CD4-positive, alpha-beta memory T cell (primary cell): ENCODE results near the gene RMRP. TPM values are rescaled to one million over a fixed set of nuclear protein-coding genes. Genes with fewer than 3 reads are reported as not detected.

ENCODE experiments used
- CTCF ChIA-PET: fragments of 350-600 bp; sonication (Branson Sonifier 250); formaldehyde crosslinking; loops from one replicate; lab custom pipeline; 2021; ENCODE audit warnings: inconsistent platforms; ENCODE audit not compliant: partially characterized antibody; lab: Charles Lee
- POLR2A ChIA-PET: fragments of 350-600 bp; sonication (Branson Sonifier 250); formaldehyde crosslinking; loops from one replicate; lab custom pipeline; 2021; ENCODE audit not compliant: partially characterized antibody; lab: Charles Lee
- DNase-seq, 5 donors: peaks; one replicate each; pipeline versions ENCODE4 v3.0.0 to v3.0.0-alpha.2; 2020 to 2022; ENCODE audit warnings: mixed read lengths in 1 of 5
- H3K27ac ChIP-seq: one replicate; pipeline ENCODE4 v1.7.0; 2013; ENCODE audit warnings: low read depth, low read length
- H3K27me3 ChIP-seq: 2 replicates; pipeline ENCODE4 v1.7.0; 2013; ENCODE audit warnings: mild to moderate bottlenecking, low read length, moderate library complexity; ENCODE audit not compliant: insufficient read depth
- H3K36me3 ChIP-seq: 2 replicates; pipeline ENCODE4 v1.7.0; 2013; ENCODE audit warnings: mild to moderate bottlenecking, low read length, moderate library complexity; ENCODE audit not compliant: insufficient read depth
- H3K4me1 ChIP-seq: 2 replicates; pipeline ENCODE4 v1.7.0; 2013; ENCODE audit warnings: mild to moderate bottlenecking, low read length, moderate library complexity; ENCODE audit not compliant: insufficient read depth
- H3K4me3 ChIP-seq, 2 donors: one replicate each; pipeline ENCODE4 v1.7.0; 2013; ENCODE audit warnings: low read length in 2 of 2, mild to moderate bottlenecking in 1 of 2
- H3K9me3 ChIP-seq, 2 donors: one replicate each; pipeline ENCODE4 v1.7.0; 2013; ENCODE audit warnings: low read length in 2 of 2, control low read depth in 1 of 2; ENCODE audit not compliant: control insufficient read depth in 1 of 2
- H3K27ac Mint-ChIP-seq, 7 donors: one replicate each; pipeline ENCODE4 v1.8.0; 2020 to 2021; ENCODE audit warnings: mixed read lengths in 7 of 7, mild to moderate bottlenecking in 6 of 7, inconsistent platforms in 3 of 7, moderate library complexity in 3 of 7
- H3K27me3 Mint-ChIP-seq, 2 donors: one replicate each; pipeline ENCODE4 v1.8.0; 2020 to 2021; ENCODE audit warnings: mixed read lengths in 2 of 2
- H3K36me3 Mint-ChIP-seq, 2 donors: one replicate each; pipeline ENCODE4 v1.8.0; 2020 to 2021; ENCODE audit warnings: mixed read lengths in 2 of 2, inconsistent platforms in 1 of 2, mild to moderate bottlenecking in 1 of 2
- H3K4me1 Mint-ChIP-seq, 4 donors: one replicate each; pipeline ENCODE4 v1.8.0; 2020 to 2021; ENCODE audit warnings: mixed read lengths in 4 of 4, mild to moderate bottlenecking in 1 of 4
- H3K4me3 Mint-ChIP-seq, 8 donors: one replicate each; pipeline ENCODE4 v1.8.0; 2020 to 2021; ENCODE audit warnings: mixed read lengths in 8 of 8, mild to moderate bottlenecking in 7 of 8, moderate library complexity in 6 of 8, inconsistent platforms in 3 of 8
- H3K9me3 Mint-ChIP-seq, 8 donors: one replicate each; pipeline ENCODE4 v1.8.0; 2020 to 2021; ENCODE audit warnings: mixed read lengths in 8 of 8, mild to moderate bottlenecking in 5 of 8, inconsistent platforms in 3 of 8, moderate library complexity in 1 of 8
- intact Hi-C: fragments of 100-400 bp; cut with micrococcal nuclease; formaldehyde crosslinking; loops from one replicate; pipeline ENCODE4 v1.15.1; 2023
- polyA plus RNA-seq, 2 donors: library from polyadenylated mRNA; unstranded; fragments of 300-500 nt; fragmentation: Illumina TruSeq; gene quantifications; one replicate each; pipeline ENCODE4 v1.2.3, GENCODE V29; 2021
- total RNA-seq, 2 experiments: library from RNA; stranded (reverse); gene quantifications; one replicate each; pipeline ENCODE4 v1.2.3, GENCODE V29; 2021

The RMRP gene
- total and polyA plus RNA-seq, 4 experiments from 2014 or later: 54.3 to 21,585 (median 18,678) TPM; not detected in 1

- H3K4me1 Mint-ChIP-seq: peaks cover 60 to 95% (median 78%) of the 10 kb centered on the region in 4 donors
- peak; percentile 64 to 81 (median 70) for DNase-seq
- no peak overlapping the region for H3K4me3 ChIP-seq
- H3K4me3 Mint-ChIP-seq: peak overlapping the region; percentile 59 to 94 (median 86)
- peaks cover 10% of the 10 kb centered on the region for H3K36me3 ChIP-seq
- intact Hi-C loops: loop anchor here (2.0 kb wide), 1 partner anchor 15 kb away; no protein-coding TSS in a partner anchor
- H3K27ac Mint-ChIP-seq: peak overlapping the region; percentile 82 to 100 (median 97)
- CTCF ChIA-PET: interaction anchor here (0.8 to 19.4 kb wide), 13 partner anchors 8 to 220 kb away, joined by 3 to 339 read pairs (median 7); partner anchors contain the start of genes CD72, CREB3, GBA2 and RGP1
- peaks cover 21 to 40% of the 10 kb centered on the region in 2 donors for H3K36me3 Mint-ChIP-seq
- H3K27me3 Mint-ChIP-seq: peaks cover 2 to 4% of the 10 kb centered on the region in 2 donors
- H3K9me3 Mint-ChIP-seq: peaks cover 0 to 9% (median 4%) of the 10 kb centered on the region in 8 donors
- H3K27ac ChIP-seq: peak overlapping the region; percentile 96
- POLR2A ChIA-PET: interaction anchor here (0.9 to 12.3 kb wide), 11 partner anchors 9 to 220 kb away, joined by 3 to 420 read pairs (median 4); partner anchors contain the start of genes CD72, CREB3, SIT1 and SPAG8
- peaks cover 79% of the 10 kb centered on the region for H3K4me1 ChIP-seq
- no peaks in the 10 kb centered on the region for H3K9me3 ChIP-seq
- H3K27me3 ChIP-seq: no peaks in the 10 kb centered on the region
These were observed 4.0 kb upstream of the RMRP start for GRCh38 chr9:35661756-35662350.

GRCh38 chr9:35660966-35661415 is 3.2 kb upstream of the RMRP start:
- no peaks in the 10 kb centered on the region for H3K27me3 ChIP-seq
- ChIA-PET CTCF (interaction anchor here (0.9 to 19.4 kb wide), 15 partner anchors 9 to 221 kb away, joined by 3 to 339 read pairs (median 6); partner anchors contain the start of genes CD72, CREB3, GBA2 and RGP1), POLR2A (interaction anchor here (0.7 to 12.3 kb wide), 10 partner anchors 10 to 221 kb away, joined by 3 to 420 read pairs (median 4); partner anchors contain the start of genes CD72, CREB3, SIT1 and TLN1)
- peaks cover 0 to 9% (median 4%) of the 10 kb centered on the region in 8 donors for H3K9me3 Mint-ChIP-seq
- peaks cover 88% of the 10 kb centered on the region for H3K4me1 ChIP-seq
- peaks cover 21 to 40% of the 10 kb centered on the region in 2 donors for H3K36me3 Mint-ChIP-seq
- intact Hi-C loops: no loop called here
- H3K27me3 Mint-ChIP-seq: peaks cover 2 to 4% of the 10 kb centered on the region in 2 donors
- peaks cover 10% of the 10 kb centered on the region for H3K36me3 ChIP-seq
- H3K9me3 ChIP-seq: no peaks in the 10 kb centered on the region
- H3K4me3 Mint-ChIP-seq: peak overlapping the region in 7 of 8 donors; percentile 46 to 95 (median 92)
- H3K4me3 ChIP-seq: no peak overlapping the region
- H3K27ac Mint-ChIP-seq: peak overlapping the region; percentile 87 to 100 (median 96)
- H3K4me1 Mint-ChIP-seq: peaks cover 66 to 99% (median 82%) of the 10 kb centered on the region in 4 donors
- H3K27ac ChIP-seq: peak overlapping the region; percentile 96
- no peak for DNase-seq

- no peaks in the 10 kb centered on the region for H3K9me3 ChIP-seq
- POLR2A ChIA-PET: interaction anchor here (0.8 to 12.3 kb wide), 12 partner anchors 12 to 546 kb away, joined by 3 to 420 read pairs (median 22); partner anchors contain the start of genes CD72, CREB3, GBA2 and HINT2
- Mint-ChIP-seq H3K4me1 (peaks cover 64 to 94% (median 78%) of the 10 kb centered on the region in 4 donors), H3K36me3 (peaks cover 21 to 40% of the 10 kb centered on the region in 2 donors), H3K9me3 (peaks cover 0 to 9% (median 4%) of the 10 kb centered on the region in 8 donors), H3K4me3 (peak overlapping the region; percentile 86 to 95 (median 92)), H3K27me3 (peaks cover 2 to 4% of the 10 kb centered on the region in 2 donors), H3K27ac (peak overlapping the region; percentile 91 to 100 (median 96))
- intact Hi-C loops: loop anchor here (5.0 kb wide), 2 partner anchors 547 to 672 kb away; partner anchors contain the start of gene DNAJB5
- H3K27ac ChIP-seq: peak overlapping the region; percentile 96
- H3K4me3 ChIP-seq: peak overlapping the region; percentile 42 to 90
- H3K4me1 ChIP-seq: peaks cover 79% of the 10 kb centered on the region
- peaks cover 10% of the 10 kb centered on the region for H3K36me3 ChIP-seq
- no peaks in the 10 kb centered on the region for H3K27me3 ChIP-seq
- no peak for DNase-seq
- CTCF ChIA-PET: interaction anchor here (0.9 to 19.4 kb wide), 15 partner anchors 8 to 286 kb away, joined by 3 to 339 read pairs (median 11); partner anchors contain the start of genes CD72, CREB3, SIT1 and TESK1
These were observed 1.5 kb upstream of the RMRP start for GRCh38 chr9:35659340-35659739.

GRCh38 chr9:35658968-35659220 is 1.1 kb upstream of the RMRP start:
- peak overlapping the region; percentile 96 for H3K27ac ChIP-seq
- no peak for DNase-seq
- intact Hi-C loops: loop anchor here (1.0 to 5.0 kb wide), 8 partner anchors 37 to 672 kb away; partner anchors contain the start of genes CREB3, DNAJB5, GBA2 and RGP1
- peak overlapping the region; percentile 91 to 100 (median 96) for H3K27ac Mint-ChIP-seq
- peak overlapping the region; percentile 42 to 90 for H3K4me3 ChIP-seq
- ChIA-PET POLR2A (interaction anchor here (0.8 to 12.3 kb wide), 15 partner anchors 12 to 545 kb away, joined by 3 to 420 read pairs (median 14); partner anchors contain the start of genes CD72, CREB3, FAM221B and GBA2), CTCF (interaction anchor here (0.9 to 19.4 kb wide), 18 partner anchors 9 to 287 kb away, joined by 3 to 339 read pairs (median 10); partner anchors contain the start of genes CD72, CREB3, GBA2 and RGP1)
- peaks cover 61 to 91% (median 76%) of the 10 kb centered on the region in 4 donors for H3K4me1 Mint-ChIP-seq
- peaks cover 21 to 40% of the 10 kb centered on the region in 2 donors for H3K36me3 Mint-ChIP-seq
- H3K36me3 ChIP-seq: peaks cover 10% of the 10 kb centered on the region
- peaks cover 0 to 9% (median 4%) of the 10 kb centered on the region in 8 donors for H3K9me3 Mint-ChIP-seq
- H3K27me3 Mint-ChIP-seq: peaks cover 2 to 4% of the 10 kb centered on the region in 2 donors
- H3K9me3 ChIP-seq: no peaks in the 10 kb centered on the region
- H3K4me3 Mint-ChIP-seq: peak overlapping the region; percentile 86 to 95 (median 92)
- H3K4me1 ChIP-seq: peaks cover 76% of the 10 kb centered on the region
- H3K27me3 ChIP-seq: no peaks in the 10 kb centered on the region

GRCh38 chr9:35658137-35658967 is 533 bp upstream of the RMRP start, which contains the start of gene CCDC107:
CCDC107 (plus strand) TSS chr9:35658292; CDS start chr9:35658380, 88 bp downstream.
- H3K4me1 Mint-ChIP-seq: peaks cover 60 to 85% (median 72%) of the 10 kb centered on the region in 4 donors

More at GRCh38 chr9:35658137-35658967, 533 bp upstream of the RMRP start, which contains the start of gene CCDC107:
- ChIA-PET POLR2A (interaction anchor here (0.8 to 12.3 kb wide), 19 partner anchors 8 to 1038 kb away, joined by 3 to 420 read pairs (median 9); partner anchors contain the start of genes CD72, CREB3, DCTN3 and FAM221B), CTCF (interaction anchor here (0.7 to 19.4 kb wide), 30 partner anchors 7 to 1835 kb away, joined by 3 to 339 read pairs (median 6); partner anchors contain the start of genes ARHGEF39, CD72, CREB3 and GBA2)
- DNase-seq: peak; percentile 86 to 92 (median 88)
- Histone ChIP-seq H3K36me3 (peaks cover 10% of the 10 kb centered on the region), H3K4me3 (peak within 1 kb of the TSS; percentile 67 to 90), H3K27me3 (no peaks in the 10 kb centered on the region), H3K9me3 (no peaks in the 10 kb centered on the region), H3K4me1 (peaks cover 71% of the 10 kb centered on the region), H3K27ac (peak within 1 kb of the TSS; percentile 96)
- Mint-ChIP-seq H3K27ac (peak within 1 kb of the TSS; percentile 95 to 100 (median 99)), H3K27me3 (peaks cover 2 to 4% of the 10 kb centered on the region in 2 donors), H3K4me3 (peak within 1 kb of the TSS; percentile 86 to 95 (median 92)), H3K36me3 (peaks cover 21 to 40% of the 10 kb centered on the region in 2 donors), H3K9me3 (peaks cover 0 to 9% (median 4%) of the 10 kb centered on the region in 8 donors)
- intact Hi-C loops: loop anchor here (1.0 to 5.0 kb wide), 8 partner anchors 38 to 671 kb away; partner anchors contain the start of genes CREB3, DNAJB5, GBA2 and RGP1
